SHP77 (cell line): ENCODE data around the gene SPOCD1.
A peak's percentile ranks its signal among the peaks of the same experiment; 100 is the strongest.

ENCODE experiments used
- DNase-seq, 2 experiments: peaks; one replicate each; lab custom pipeline; 2025; lab: John Stamatoyannopoulos, UW

SPOCD1 gene

GRCh38 chr1:31755850-31756492 lies 59.9 kb downstream of the SPOCD1 start:
- no peak for DNase-seq

GRCh38 chr1:31755197-31755611 lies 60.6 kb downstream of the SPOCD1 start:
- DNase-seq: no peak

GRCh38 chr1:31754397-31754796 lies 61.4 kb downstream of the SPOCD1 start:
- DNase-seq: no peak

- DNase-seq: peak; percentile 49 to 68
Observed at GRCh38 chr1:31753707-31754349, 62.0 kb downstream of the SPOCD1 start.

- no peak for DNase-seq
Observed at GRCh38 chr1:31752952-31753475, 62.8 kb downstream of the SPOCD1 start.

- no peak for DNase-seq
Observed at GRCh38 chr1:31752258-31752657, 63.6 kb downstream of the SPOCD1 start.

GRCh38 chr1:31751822-31752241 lies 64.0 kb downstream of the SPOCD1 start:
- DNase-seq: no peak

- no peak for DNase-seq
Observed at GRCh38 chr1:31750858-31751510, 64.8 kb downstream of the SPOCD1 start.

GRCh38 chr1:31749785-31750735 lies 65.8 kb downstream of the SPOCD1 start:
- no peak for DNase-seq

- no peak for DNase-seq
Observed at GRCh38 chr1:31748365-31748764, 67.5 kb downstream of the SPOCD1 start.

- no peak for DNase-seq
Observed at GRCh38 chr1:31747304-31747703, 68.5 kb downstream of the SPOCD1 start.

- no peak for DNase-seq
Observed at GRCh38 chr1:31746687-31747086, 69.1 kb downstream of the SPOCD1 start.

- no peak for DNase-seq
Observed at GRCh38 chr1:31745946-31746670, 69.7 kb downstream of the SPOCD1 start.

- DNase-seq: peak; percentile 76 to 77
Observed at GRCh38 chr1:31745096-31745945, 70.5 kb downstream of the SPOCD1 start.

- DNase-seq: no peak
Observed at GRCh38 chr1:31744165-31744888, 71.5 kb downstream of the SPOCD1 start.

GRCh38 chr1:31742462-31743212 lies 73.2 kb downstream of the SPOCD1 start:
- no peak for DNase-seq
